K562 (cell line): Measurements from ENCODE around the gene CCDC127.
"Not testable (repeated sequence)": the region's sequence is repeated elsewhere in the genome, so short reads cannot be mapped to it uniquely, and the experiment has no call there.

Experiments used
- CBX5 ChIP-seq: IDR thresholded peaks from 2 replicates; pipeline ENCODE4 v1.6.1; 2014; ENCODE audit warnings: low read depth, borderline replicate concordance
- FOS ChIP-seq: IDR thresholded peaks from 3 replicates; pipeline ENCODE4 v1.6.1; 2011; ENCODE audit not compliant: insufficient read length; ENCODE audit errors: extremely low read depth

DNA sequence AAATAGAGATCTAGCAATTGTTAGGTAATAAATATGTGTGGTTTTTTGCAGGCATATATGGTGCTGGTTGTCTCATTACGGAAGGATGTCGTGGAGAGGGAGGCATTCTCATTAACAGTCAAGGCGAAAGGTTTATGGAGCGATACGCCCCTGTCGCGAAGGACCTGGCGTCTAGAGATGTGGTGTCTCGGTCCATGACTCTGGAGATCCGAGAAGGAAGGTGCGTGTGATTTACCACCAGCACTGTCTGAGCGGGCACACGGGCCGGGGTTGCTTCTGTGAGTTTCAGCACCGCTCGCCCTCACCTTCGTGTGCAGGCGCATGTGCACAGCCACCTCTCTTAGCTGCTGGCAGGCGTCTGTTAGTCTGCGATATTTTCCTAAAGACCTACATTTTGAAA is 15.5 kb upstream of the CCDC127 start:
- not testable (repeated sequence) for TF ChIP-seq FOS, CBX5
